GM18868 (cell line): ENCODE results near the gene ZFYVE21.

Experiments used
- ATAC-seq: cut with Tn5 transposase; IDR thresholded peaks from one replicate; pipeline ENCODE4 v1.9.1; 2021; ENCODE audit warnings: mild to moderate bottlenecking, moderate library complexity; ENCODE audit not compliant: unreplicated experiment

ZFYVE21 gene

DNA sequence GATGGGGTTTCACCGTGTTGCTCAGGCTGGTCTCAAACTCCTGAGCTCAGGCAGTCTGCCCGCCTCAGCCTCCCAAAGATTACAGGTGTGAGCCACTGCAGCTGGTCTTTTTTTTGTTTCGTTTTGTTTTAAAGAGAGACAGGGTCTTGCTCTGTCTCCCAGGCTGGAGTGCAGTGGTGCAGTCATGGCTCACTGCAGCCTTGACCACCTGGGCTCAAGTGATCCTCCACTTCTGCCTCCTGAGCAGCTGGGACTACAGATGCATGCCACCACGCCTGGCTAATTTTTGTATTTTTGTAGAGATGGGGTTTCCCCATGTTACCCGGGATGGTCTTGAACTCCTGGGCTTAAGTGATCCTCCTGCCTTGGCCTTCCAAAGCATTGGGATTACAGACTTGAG, 24.0 kb upstream of the ZFYVE21 start:
- ATAC-seq, result peak; percentile 54

DNA sequence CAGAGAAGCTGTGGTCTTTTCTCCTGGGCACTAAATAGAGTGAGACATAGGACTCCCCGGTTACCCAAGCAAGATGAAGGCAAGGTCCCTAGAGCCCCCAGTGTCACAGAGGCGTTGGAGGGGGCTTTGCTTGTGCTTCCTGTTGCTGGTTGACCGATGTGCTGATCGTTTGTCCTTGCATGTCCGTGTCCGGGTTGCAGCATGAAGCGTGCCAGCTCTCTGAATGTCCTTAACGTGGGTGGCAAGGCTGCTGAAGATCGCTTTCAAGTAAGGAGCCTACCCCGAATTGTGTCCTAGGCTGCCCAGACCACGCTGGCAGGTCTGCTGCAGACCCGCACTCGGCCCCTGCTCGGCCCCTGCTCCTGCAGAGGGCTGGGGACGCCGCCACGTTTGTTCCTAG, 23.5 kb upstream of the ZFYVE21 start:
- peak; percentile 19 for ATAC-seq

DNA sequence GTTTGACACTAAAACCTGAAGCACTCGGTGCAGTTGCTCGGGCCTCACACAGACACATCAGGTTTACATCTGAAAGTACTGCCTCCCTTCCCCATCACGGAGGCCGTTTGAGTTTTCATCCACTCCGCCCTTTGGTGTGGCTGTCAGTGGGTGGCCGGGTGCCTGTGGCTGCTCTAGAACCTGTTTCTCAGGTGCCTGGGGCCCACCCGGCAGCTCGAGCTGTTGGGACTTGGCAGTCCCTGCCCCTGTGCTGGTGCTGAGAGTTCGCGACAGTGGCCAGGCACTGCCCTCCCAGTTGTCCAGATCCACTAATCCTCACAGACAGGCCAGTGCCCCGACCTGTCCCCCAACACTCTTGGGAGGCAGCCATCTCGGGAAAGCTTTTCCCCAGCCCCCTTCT, 22.7 kb upstream of the ZFYVE21 start:
- no peak for ATAC-seq

DNA sequence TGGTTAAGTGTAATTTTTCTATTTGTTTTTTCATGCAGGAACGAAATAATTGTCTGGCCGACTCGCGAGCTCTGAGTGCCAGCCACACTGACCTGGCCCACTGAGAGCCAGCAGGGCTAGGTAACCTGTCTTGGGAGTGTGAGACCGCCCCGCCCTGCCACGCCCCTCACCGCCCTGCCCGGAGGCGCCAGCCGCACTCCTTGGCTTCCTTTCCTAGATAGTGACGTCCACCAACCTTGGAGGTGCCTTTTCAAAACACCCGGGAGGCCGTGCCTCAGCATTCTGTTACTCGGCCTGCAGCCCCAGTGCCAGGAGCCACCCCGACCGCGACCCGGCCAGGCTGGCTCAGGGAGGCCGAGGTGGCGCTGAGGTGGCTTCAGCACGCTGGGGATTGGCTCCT, 22.1 kb upstream of the ZFYVE21 start:
- no peak for ATAC-seq

DNA sequence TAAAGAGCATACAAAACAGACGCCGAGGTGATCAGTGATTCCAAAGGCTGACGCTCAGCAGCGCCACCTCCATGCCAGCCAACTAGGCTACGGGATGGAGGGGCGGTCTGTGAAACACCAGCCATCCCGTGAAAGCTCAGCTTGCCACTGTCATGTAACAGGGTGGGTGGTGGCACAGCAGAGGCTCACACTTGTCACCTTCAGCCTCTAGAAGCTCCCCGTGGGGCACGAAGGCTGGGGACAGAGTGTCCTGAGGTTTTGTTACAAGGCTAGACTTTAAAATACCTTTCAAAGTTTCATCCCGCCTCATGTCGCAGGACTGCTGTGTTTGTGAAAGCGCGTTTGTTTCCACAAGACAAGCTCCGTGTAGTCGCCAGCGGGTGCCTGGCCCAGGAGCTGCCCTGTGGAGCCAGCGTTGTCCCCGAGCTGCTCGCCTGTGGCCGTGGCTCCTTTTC, 21.0 kb upstream of the ZFYVE21 start:
- ATAC-seq, result no peak

DNA sequence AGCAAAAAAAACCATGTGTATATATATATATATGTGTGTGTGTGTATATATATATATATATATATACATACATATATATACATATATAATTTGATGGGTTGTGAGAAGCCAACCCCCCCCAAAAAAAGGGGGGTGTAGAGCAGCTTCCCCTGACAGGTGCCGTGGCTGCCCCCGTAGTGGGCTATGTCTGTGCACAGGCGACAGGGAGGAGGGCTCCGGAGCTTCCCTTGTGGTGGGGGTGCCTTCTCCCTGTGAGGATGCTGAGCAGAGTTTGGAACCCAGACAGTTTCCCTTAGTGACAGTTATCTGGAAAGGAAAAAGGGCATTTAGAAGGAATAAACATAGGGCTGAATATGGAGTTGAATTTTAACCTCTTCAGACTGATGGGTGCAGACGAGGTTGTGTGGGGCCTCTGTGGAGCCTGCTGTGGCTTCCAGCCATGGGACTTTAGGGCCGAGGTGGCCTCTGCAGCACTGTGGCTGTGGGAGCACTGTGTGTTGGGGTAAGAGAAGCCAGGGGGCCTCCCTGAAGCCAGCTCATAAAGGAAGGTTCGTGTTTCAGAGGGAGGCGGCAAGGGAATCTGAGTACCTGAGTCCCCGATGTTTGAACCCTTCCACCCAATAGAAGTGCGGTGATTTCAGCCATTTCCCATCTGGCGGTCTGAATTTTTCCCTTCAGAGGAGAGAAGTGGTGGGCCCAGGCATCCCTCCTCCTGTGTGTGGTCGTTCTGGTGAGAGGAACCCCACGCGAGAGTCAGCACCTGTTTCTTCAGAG, 20.1 kb upstream of the ZFYVE21 start:
- ATAC-seq, result no peak

DNA sequence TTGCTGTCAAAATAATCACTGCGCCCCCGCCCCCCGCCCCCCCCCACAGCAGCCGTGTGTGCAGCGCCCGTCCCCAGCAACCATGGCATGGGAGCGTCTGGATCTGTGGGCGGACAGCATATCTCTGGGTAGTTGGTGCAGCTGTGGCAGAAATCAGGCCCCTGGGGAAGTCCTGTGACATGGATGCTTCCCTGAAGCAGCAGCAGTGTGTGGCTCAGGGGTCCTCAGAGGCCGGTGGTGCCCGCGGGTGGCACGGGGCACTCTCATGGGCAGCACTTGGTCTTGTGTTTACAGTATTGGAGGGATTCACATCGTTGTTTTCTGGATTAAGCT, 19.6 kb upstream of the ZFYVE21 start:
- ATAC-seq, result no peak

DNA sequence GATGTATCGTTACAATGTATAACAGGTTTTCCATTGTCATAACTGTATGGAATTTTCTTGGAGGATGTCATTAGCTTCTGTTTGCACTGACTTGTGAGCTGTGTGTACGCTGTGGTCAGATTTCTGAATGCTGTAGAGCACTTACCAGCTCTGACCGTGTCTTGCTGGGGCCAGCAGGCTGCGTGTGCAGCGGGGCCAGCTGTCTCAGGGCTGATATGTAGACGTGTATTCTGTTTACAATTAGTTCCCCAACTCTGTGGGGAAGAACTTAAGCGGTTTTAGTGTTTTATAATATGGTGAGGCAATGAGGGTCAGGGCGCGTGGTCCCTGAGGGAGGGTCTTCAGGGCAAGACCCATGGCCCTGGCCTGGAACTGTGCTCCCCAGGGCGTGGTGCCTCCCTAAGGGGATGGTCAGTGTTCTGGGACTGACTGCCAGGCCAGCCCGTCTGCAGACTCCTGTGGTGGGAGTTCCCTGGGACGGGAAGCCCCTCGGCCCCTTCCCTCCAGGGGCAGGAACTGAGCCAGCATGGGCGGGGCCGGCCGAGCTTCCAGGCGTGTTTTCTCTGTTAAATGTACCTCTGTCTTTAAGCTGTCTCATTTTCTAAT, 19.0 kb upstream of the ZFYVE21 start:
- ATAC-seq, result no peak

DNA sequence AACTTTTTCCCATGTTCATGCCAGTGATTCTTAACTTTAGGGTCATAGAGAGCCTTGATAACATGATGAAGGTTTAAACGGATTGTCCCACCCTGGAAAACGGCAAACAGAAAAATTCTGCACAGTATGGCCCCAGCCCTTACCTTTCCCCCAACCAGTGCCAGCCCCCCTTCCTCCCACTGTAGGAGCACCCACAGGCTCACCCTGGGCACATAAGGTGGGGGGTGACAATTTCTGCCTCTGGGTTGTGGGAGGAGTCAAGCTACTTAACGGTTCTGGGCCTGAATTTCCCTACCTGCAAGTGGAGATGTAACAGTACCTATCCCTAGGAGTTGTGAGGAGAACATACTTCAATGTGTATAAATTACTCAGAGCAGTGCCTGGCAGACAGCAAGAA, 18.4 kb upstream of the ZFYVE21 start:
- no peak for ATAC-seq

DNA sequence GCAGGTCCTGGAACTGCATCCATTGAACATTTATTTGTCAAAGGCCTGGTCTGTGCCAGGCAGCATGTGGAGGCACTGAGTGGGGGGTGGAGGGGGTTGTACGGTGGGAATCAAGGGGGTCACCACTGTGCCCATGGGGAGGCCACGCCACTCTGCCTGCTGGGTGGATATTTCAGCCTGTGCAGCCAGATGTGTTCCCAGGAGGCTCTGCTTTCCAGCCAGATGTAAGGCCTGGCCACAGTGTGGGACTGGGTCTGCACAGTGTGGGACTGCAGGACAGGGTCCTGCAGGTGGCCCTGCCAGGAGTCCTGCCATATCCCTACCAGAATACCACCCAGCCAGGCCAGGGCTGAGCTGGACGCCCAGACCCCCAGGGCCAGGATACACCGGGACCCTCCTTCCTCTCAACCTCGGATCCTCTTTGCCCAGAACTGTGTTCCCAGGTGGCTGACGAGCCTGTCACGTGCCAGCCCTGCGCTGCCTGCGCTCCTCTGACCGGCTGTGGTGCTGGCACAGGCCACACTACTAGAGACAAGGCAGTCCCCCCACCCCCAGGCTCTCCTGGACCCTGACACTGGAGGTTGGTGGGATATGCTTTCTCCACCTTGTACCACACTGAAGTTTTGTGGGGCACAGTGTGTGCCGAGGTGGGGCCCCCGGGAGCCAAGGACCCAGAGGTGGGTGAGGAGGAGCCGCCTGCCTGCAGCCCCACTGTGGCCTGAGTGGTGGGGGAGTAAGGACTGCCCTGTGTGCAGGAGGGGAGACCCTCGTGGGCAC, 17.8 kb upstream of the ZFYVE21 start:
- ATAC-seq, result no peak

DNA sequence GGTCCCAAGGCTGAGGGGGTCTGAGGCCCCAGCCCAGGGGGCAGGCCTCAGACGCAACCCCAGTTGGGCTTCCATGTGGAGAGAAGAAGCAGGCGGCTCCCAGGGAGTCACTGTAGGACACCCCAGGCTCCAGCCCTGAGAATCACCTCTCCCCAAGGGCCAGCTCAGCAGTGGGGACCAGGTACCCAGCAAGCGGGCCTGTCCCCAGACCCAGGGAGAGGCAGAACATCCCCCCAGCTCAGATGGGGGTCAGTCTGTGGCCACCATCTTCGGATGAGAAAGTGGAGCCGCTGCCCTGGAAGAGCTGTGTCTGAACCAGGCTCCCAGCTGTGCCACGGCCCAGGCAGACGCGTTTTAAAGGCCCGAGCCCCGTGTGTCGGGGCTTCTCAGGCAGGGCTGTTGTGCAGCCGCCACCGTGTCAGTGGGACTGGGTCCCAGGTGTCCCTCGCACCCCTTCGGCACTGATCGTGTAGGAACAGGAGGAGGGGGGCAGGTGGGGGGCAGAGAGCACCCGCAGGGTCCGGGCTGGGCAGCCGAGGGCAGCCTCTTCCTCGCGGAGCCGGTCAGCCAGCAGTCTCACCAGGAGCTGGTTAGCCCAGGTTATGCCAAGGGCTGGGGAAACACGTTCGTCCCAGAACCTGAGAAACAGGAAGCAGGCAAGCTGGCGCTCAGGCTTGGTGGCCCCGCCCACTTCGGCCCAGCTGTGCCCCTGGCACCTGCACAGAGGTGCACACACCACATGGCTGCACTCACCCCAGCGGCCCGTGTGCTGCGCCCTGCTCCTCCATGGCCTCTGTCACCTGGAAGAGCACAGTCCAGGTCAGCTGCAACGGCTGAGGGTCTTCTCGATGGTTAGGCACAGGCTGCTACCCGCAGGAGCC, 17.0 kb upstream of the ZFYVE21 start:
- ATAC-seq, result no peak

DNA sequence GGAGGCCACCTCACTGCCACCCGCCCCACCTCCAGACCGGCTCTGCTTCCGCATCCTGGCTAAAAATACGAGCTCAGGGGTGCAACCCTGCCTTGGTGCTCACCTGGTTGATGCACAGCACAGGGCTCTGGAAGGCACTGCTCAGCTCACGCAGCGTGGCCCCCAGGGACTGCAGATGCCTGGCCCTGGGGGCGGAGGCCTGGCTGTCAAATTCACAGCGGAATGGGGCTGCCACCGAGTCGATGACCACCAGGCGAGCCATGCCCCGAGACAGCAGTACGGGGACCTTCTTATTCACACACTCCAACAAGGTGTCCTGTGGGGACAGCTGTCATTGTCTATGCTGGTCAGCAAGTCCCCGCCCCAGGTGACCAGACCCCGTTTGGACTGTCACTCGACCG, 16.3 kb upstream of the ZFYVE21 start:
- no peak for ATAC-seq

DNA sequence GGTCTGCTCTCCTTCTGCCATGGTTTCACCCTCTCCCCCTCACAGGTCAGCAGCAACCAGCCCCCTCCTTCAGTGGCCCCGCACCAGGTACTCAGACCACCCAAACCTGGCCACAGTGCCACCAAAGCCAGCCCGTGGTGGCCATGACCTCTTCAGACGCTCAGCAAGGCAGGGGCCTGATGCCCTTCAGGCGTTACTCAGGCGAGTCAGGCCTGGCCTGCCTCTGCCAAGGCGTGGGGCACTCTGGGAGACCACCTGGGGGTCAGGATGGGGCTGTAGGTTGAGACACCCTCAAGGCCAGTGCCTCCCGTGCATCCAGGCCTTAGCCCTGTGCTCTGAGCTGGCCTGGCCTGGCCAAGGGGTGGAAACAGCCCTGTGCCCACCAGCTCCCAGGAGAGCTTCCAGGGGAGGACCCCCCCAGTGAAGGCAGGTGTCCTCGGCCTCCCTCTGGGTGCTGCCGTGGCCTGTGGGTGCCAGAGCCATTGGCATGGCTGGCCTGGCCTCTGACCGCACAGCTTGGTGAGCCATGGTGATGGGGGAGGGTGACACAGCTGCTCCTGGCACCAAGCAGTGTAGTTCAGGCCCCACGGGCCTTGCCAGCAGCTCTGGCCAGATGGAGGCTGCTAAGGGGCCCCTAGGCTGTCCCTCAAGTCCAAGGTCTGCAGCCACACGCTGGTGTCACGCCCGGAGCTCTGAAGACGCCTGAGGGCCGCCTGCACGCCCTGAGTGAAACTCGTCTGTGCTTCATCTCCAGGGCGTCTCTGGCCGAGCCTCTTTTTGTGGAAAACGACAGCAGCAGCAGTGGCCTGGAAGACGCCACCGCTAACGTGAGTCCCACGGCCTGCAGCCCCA, 15.5 kb upstream of the ZFYVE21 start:
- ATAC-seq, result no peak

DNA sequence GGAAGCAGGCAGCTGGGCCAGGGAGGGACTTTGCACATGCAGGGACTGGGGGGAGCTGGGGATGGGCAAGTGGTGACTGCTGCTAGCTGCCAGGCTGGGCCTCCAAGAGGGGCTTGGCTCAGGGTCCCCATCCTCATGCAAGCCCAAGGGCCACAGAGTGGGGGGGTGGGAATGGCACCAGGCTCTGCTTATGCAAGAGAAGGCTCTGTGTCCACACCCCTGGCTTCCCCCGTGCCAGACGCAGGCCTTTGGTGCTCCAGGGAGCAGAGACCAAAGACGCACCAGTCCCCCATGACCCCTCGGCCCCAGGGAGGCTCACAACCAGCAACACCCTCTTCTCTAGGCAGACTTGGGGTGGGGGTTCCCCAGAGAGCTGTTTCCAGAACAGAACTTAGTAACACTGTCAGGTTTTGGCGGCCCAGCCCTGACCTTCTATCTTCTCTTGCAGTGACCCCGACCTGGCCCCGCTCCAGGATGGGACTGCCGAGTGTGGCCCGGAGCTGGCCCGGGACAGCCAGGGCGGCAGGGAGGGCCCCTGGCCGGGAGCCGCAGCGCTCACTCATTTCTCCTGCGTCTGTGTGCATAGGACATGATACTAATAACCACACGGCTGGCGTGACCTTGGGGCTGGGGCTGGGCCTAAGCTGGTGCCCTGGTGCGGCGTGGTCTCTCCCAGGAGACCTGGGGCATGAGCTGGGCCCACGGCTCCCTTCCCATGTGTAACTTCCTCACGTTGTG, 14.7 kb upstream of the ZFYVE21 start:
- ATAC-seq, result no peak

DNA sequence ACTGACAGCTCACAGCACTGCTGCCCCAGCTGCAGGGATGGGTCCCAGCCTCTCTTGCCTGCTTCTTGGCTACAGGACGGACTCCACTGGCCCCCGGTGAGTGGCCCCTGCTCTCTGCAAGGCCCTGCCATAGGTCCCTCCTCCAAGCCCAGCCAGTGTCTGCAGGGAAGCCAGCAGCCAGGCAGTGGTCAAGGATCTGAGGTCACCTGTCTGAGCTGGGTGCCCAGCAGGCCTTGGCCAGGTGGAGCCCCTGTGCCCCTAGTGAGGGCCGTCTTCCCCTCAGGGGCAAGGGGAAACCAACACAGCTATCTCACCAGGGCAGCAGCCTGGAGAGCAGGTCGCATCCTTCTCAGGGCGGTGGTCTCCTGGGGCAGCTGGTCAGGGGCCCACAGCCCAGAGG, 13.5 kb upstream of the ZFYVE21 start:
- no peak for ATAC-seq

DNA sequence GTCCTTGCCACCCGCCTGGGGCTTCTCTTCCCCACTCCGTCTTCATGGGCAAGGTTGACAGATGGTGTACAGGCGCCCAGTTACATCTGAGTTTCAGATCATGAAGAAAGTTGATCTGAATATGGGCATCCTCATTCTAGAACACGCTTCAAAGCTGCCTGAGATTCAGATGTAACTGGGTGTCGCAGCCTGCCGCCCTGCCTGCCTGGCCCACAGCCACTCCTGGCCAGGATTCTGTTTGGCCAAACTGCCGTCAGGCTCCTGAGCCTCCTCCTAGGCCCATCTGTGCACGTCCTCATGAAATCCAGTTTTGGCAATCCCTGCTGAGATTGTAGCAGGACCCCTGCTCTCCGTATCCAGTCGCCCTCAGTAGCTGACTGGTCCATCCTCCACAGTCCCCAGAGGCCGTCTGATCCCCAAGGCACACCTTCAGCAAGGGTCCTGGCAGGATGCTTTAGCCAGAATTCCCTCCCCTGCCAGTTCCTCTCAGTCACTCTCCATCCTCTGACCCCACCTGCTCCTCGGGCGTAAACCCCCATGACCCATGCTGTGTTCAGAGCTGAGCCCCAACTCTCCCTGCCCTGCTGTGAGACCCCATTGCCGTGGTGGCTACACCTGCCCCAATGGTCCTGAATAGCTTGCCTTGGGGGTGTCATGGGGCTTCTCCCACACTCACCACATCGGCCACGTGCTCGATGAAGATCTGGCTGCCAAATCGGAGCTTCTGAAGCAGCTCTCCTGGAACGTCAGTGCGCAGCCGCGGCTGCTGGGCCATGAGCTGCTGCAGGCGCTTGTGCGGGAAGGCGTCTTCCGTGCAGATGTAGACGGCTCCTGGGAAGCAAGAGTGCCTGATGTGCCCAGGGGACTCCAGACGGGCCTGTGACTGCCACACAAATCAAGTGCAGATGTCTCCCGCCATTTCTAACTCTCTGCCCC, 12.8 kb upstream of the ZFYVE21 start:
- ATAC-seq, result no peak

DNA sequence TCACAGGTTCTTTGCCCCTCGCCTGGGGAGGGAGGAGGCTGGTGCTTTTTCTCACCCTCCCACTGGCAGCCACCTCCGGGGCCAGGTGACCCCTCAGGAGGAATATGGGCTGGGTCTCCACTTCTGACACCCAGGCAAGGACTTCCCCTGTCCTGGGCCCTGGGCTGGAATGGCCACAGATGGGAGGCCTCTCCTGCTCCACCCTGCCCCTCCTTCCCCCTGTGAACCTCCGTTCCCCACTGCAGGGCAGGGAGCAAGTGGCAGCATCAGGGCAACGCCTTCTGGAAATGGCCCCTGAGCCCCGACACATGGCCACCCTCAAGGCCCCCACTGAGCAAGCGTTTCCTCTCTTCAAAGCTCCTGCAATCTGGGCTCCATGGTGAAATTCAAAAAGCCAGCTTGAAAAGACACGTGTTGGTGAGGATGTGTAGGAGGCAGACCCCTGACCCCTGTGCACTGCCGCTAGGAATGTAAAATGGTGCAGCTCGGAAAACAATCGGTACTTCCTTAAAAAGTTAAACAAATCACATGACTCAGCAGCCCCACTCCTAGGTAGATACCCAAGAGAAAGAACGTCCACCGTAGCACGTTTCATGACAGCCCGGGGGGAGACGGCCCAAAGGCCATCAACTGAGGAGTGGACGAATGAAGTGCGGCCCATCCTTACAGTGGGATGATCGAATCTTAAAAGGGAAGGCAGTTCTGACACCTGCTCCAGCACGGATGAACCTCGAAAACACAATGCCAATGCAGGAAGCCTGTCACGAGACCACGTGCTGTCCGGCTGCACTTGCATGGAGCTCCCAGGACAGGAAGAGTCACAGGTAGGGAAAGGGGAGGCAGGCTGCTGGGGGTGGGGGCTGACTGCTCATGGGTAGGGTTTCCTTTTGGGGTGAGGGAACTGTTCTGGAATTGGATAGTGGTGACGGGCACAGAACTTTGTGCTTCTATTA, 11.9 kb upstream of the ZFYVE21 start:
- ATAC-seq, result no peak
